Hepatocyte (in vitro differentiated cells): ENCODE results near the gene ADTRP. TPM values are rescaled to one million over a fixed set of nuclear protein-coding genes. Genes with fewer than 3 reads are reported as not detected.

Experiments
- DNase-seq: peaks from one replicate; pipeline ENCODE4 v3.0.0-alpha.2; 2016; ENCODE audit warnings: low spot score
- H2AFZ ChIP-seq: fragments of 200-600 bp; sonication (generic); 2 replicates; pipeline ENCODE4 v1.6.0; 2016; ENCODE audit warnings: antibody characterized with exemption, mild to moderate bottlenecking
- H3K27ac ChIP-seq: fragments of 200-600 bp; sonication (generic); 2 replicates; pipeline ENCODE4 v1.5.1; 2016; ENCODE audit warnings: mild to moderate bottlenecking
- H3K27me3 ChIP-seq: fragments of 200-600 bp; sonication (generic); 2 replicates; pipeline ENCODE4 v1.6.1; 2016
- H3K36me3 ChIP-seq: fragments of 200-600 bp; sonication (generic); replicated peaks from 2 replicates; pipeline ENCODE4 v1.5.1; 2016; ENCODE audit warnings: low read depth; ENCODE audit not compliant: insufficient read depth
- H3K4me1 ChIP-seq: fragments of 200-600 bp; sonication (generic); 2 replicates; pipeline ENCODE4 v1.5.1; 2016; ENCODE audit warnings: mild to moderate bottlenecking, moderate library complexity; ENCODE audit not compliant: insufficient read depth
- H3K4me2 ChIP-seq: fragments of 200-600 bp; sonication (generic); 2 replicates; pipeline ENCODE4 v1.6.0; 2016
- H3K4me3 ChIP-seq: fragments of 200-600 bp; sonication (generic); 2 replicates; pipeline ENCODE4 v1.5.1; 2016; ENCODE audit warnings: mild to moderate bottlenecking
- H3K79me2 ChIP-seq: fragments of 200-600 bp; sonication (generic); 2 replicates; pipeline ENCODE4 v1.6.0; 2017; ENCODE audit warnings: mild to moderate bottlenecking
- H3K9me2 ChIP-seq: fragments of 200-600 bp; sonication (generic); replicated peaks from 2 replicates; pipeline ENCODE4 v1.6.0; 2017; ENCODE audit warnings: mild to moderate bottlenecking; ENCODE audit not compliant: insufficient read depth
- H3K9me3 ChIP-seq: fragments of 200-600 bp; sonication (generic); 2 replicates; pipeline ENCODE4 v1.5.1; 2016; ENCODE audit warnings: low read depth, mild to moderate bottlenecking
- H4K20me1 ChIP-seq: fragments of 200-600 bp; sonication (generic); 2 replicates; pipeline ENCODE4 v1.6.0; 2016; ENCODE audit warnings: mild to moderate bottlenecking; ENCODE audit not compliant: insufficient read depth, poor library complexity, severe bottlenecking
- CTCF ChIP-seq: fragments of 200-600 bp; sonication (generic); IDR thresholded peaks from 2 replicates; pipeline ENCODE4 v1.5.1; 2016; ENCODE audit warnings: antibody characterized with exemption, mild to moderate bottlenecking; ENCODE audit not compliant: poor library complexity
- EZH2 ChIP-seq: fragments of 200-600 bp; sonication (generic); IDR thresholded peaks from 2 replicates; pipeline ENCODE4 v1.6.1; 2016; ENCODE audit warnings: antibody characterized with exemption, mild to moderate bottlenecking, borderline replicate concordance
- EZH2phosphoT487 ChIP-seq: fragments of 200-600 bp; sonication (generic); IDR thresholded peaks from one replicate; pipeline ENCODE4 v1.6.1; 2018; ENCODE audit warnings: antibody characterized with exemption, mild to moderate bottlenecking, low read depth, moderate library complexity; ENCODE audit not compliant: unreplicated experiment, severe bottlenecking
- WGBS: methylation state at CpG from one replicate; pipeline ENCODE4 v1.1.6; 2016; ENCODE audit warnings: low lambda C conversion rate; ENCODE audit errors: missing lambda C conversion rate; 5-methylcytosine and 5-hydroxymethylcytosine counted together
- polyA plus RNA-seq: library from polyadenylated mRNA; unstranded; fragments of >200 nt; fragmentation: Nextera tagmentation; extraction: Ambion mirVana; gene quantifications from 2 replicates; pipeline ENCODE4 v1.2.1, GENCODE V29; 2016
- total RNA-seq: library from RNA; depleted of rRNA; stranded (reverse); fragments of >200 nt; gene quantifications from 2 replicates; pipeline ENCODE4 v1.2.3, GENCODE V29; 2014

The ADTRP gene
- total and polyA plus RNA-seq, 2 experiments from 2014 or later: 4.1 to 9.8 TPM

- Histone ChIP-seq H3K79me2 (no peaks in the 10 kb centered on the region), H3K4me3 (no peak overlapping the region), H3K9me3 (no peaks in the 10 kb centered on the region), H3K9me2 (no peaks in the 10 kb centered on the region), H3K27me3 (no peaks in the 10 kb centered on the region), H4K20me1 (no peaks in the 10 kb centered on the region), H3K36me3 (no peaks in the 10 kb centered on the region), H3K4me1 (peaks cover 19% of the 10 kb centered on the region), H3K27ac (no peak overlapping the region), H3K4me2 (no peak overlapping the region), H2AFZ (no peak overlapping the region)
- 91% methylated on average over 6 of the region's 6 CpGs for WGBS
- DNase-seq: no peak
- no peak for TF ChIP-seq EZH2phosphoT487
- no peak for TF ChIP-seq EZH2
- TF ChIP-seq CTCF: no peak
Measured at GRCh38 chr6:11783524-11784064, 5.0 kb upstream of the ADTRP start.

- no peak for DNase-seq
- 100% methylated on average over 4 of the region's 4 CpGs for WGBS
- H3K36me3 ChIP-seq: no peaks in the 10 kb centered on the region
- H3K4me3 ChIP-seq: no peak overlapping the region
- H4K20me1 ChIP-seq: no peaks in the 10 kb centered on the region
- no peak overlapping the region for H3K4me2 ChIP-seq
- no peak overlapping the region for H3K27ac ChIP-seq
- peaks cover 19% of the 10 kb centered on the region for H3K4me1 ChIP-seq
- no peak overlapping the region for H2AFZ ChIP-seq
- no peaks in the 10 kb centered on the region for H3K9me3 ChIP-seq
- no peaks in the 10 kb centered on the region for H3K27me3 ChIP-seq
- H3K79me2 ChIP-seq: no peaks in the 10 kb centered on the region
- H3K9me2 ChIP-seq: no peaks in the 10 kb centered on the region
- TF ChIP-seq EZH2 (no peak), CTCF (no peak), EZH2phosphoT487 (no peak)
Measured at GRCh38 chr6:11782524-11782923, 3.9 kb upstream of the ADTRP start.

- H4K20me1 ChIP-seq: no peaks in the 10 kb centered on the region
- H3K4me1 ChIP-seq: peaks cover 11% of the 10 kb centered on the region
- DNase-seq: no peak
- H2AFZ ChIP-seq: no peak overlapping the region
- no peaks in the 10 kb centered on the region for H3K9me2 ChIP-seq
- H3K27ac ChIP-seq: peak overlapping the region; percentile 73
- WGBS: 59% methylated on average over 2 of the region's 2 CpGs
- H3K79me2 ChIP-seq: no peaks in the 10 kb centered on the region
- no peaks in the 10 kb centered on the region for H3K9me3 ChIP-seq
- H3K36me3 ChIP-seq: no peaks in the 10 kb centered on the region
- TF ChIP-seq EZH2: no peak
- TF ChIP-seq EZH2phosphoT487: no peak
- TF ChIP-seq CTCF: no peak
- H3K4me3 ChIP-seq: no peak overlapping the region
- H3K4me2 ChIP-seq: no peak overlapping the region
- H3K27me3 ChIP-seq: no peaks in the 10 kb centered on the region
Measured at GRCh38 chr6:11780097-11780428, 1.5 kb upstream of the ADTRP start.
